Left ventricle myocardium inferior (tissue), 1 donor: Measurements from ENCODE around the gene KANK2. TPM values are rescaled to one million over a fixed set of nuclear protein-coding genes. Genes with fewer than 3 reads are reported as not detected.

Experiments
- DNase-seq: peaks from one replicate; pipeline ENCODE4 v3.0.0-alpha.2; 2020
- H3K27ac ChIP-seq: fragments of 200-600 bp; replicated peaks from 2 replicates; pipeline ENCODE4 v1.8.0; 2021
- H3K27me3 ChIP-seq: fragments of 200-600 bp; 2 replicates; pipeline ENCODE4 v1.8.0; 2021; ENCODE audit warnings: low read depth
- H3K36me3 ChIP-seq: fragments of 200-600 bp; 2 replicates; pipeline ENCODE4 v1.8.0; 2021
- H3K4me1 ChIP-seq: fragments of 200-600 bp; 2 replicates; pipeline ENCODE4 v1.8.0; 2021
- H3K4me3 ChIP-seq: fragments of 200-600 bp; 2 replicates; pipeline ENCODE4 v1.8.0; 2021; ENCODE audit warnings: mild to moderate bottlenecking, moderate library complexity
- H3K9me3 ChIP-seq: fragments of 200-600 bp; replicated peaks from 2 replicates; pipeline ENCODE4 v1.8.0; 2021
- intact Hi-C: fragments of 100-400 bp; cut with micrococcal nuclease; formaldehyde crosslinking; loops from one replicate; pipeline ENCODE4 v1.11.0; 2022
- long read RNA-seq: library from polyadenylated mRNA; unstranded; transcript quantifications from one replicate; pipeline ENCODE4 v2.0.0, GENCODE V29; 2021
- total RNA-seq: library from RNA; stranded (reverse); fragmentation: NEBNext Ultra II Directional; extraction: Animal tissue kit (Norgen Biotek cat#: 25700); gene quantifications from one replicate; pipeline ENCODE4 v1.2.1, GENCODE V29; 2021
- TF ChIP-seq, protein P1 (sequence below): fragments of 200-600 bp; IDR thresholded peaks from 2 replicates; pipeline ENCODE4 v1.8.0; 2021; ENCODE audit warnings: antibody characterized with exemption, mild to moderate bottlenecking, borderline replicate concordance
- donor health status: DM: no; HTN: yes; CAD: no; lungs with severe emphysema.

KANK2 gene
- total RNA-seq, result 326 TPM
- long read RNA-seq, full-length matches to known transcripts, result 36 of 486 reads
- long read RNA-seq, partial matches to known transcripts, result 170 of 486 reads
- long read RNA-seq, other reads (novel, unspliced or antisense), result 280 of 486 reads

DNA sequence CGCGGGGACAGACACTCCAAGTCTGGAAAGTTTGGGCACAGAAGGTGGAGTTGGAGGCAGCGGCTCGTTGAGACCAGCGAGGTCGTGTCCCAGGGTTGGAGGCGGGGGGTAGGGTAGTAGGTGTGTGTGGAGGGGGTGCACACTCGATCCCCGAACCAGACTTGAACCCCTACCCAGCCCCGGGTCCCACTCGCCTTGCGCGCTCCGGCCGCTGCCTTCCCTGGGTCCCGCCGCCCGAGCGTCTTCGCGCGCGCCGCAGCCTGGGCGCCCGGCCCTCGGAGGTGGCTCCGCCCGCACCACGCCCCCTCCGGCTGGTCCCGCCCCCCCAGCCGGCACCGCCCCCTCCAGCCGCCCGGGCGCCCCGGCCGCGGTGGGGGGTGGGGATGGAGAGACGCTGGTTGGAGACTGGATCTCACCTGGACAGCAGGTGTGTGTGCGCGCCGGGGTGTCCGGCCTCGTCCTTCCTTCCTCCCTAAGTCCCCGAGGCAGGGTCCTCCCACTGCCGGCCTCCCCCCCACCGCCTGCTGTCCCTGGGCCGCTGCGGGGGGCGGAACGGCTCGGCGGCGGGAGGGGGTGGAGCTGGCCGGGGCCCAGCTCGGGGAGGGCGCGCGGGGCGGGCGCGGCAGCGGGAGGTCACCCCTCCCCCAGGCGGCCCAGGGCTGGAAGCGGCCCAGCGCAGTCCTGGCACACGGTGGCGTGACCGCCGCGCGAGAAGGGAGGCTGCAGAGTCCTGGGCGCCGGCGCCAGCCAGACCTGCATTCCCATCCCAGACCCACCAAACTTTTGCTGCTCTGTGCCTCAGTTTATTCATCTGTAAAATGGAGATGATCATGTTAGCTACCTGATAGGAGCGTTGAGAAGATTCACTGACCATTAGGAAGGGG is at the start of gene KANK2:
Gene KANK2 (minus strand): TSS at position 255 of the 884 bp plus-strand sequence. CDS start 3,034 bp downstream, outside the sequence.
- Histone ChIP-seq H3K4me1 (peaks cover 75% of the 10 kb centered on the region), H3K27ac (peak within 1 kb of the TSS; percentile 95), H3K9me3 (no peaks in the 10 kb centered on the region), H3K27me3 (no peaks in the 10 kb centered on the region), H3K36me3 (peaks cover 52% of the 10 kb centered on the region), H3K4me3 (peak within 1 kb of the TSS; percentile 84)
- intact Hi-C loops, result no loop called here
- DNase-seq, result peak; percentile 88
- TF ChIP-seq, protein P1, sequence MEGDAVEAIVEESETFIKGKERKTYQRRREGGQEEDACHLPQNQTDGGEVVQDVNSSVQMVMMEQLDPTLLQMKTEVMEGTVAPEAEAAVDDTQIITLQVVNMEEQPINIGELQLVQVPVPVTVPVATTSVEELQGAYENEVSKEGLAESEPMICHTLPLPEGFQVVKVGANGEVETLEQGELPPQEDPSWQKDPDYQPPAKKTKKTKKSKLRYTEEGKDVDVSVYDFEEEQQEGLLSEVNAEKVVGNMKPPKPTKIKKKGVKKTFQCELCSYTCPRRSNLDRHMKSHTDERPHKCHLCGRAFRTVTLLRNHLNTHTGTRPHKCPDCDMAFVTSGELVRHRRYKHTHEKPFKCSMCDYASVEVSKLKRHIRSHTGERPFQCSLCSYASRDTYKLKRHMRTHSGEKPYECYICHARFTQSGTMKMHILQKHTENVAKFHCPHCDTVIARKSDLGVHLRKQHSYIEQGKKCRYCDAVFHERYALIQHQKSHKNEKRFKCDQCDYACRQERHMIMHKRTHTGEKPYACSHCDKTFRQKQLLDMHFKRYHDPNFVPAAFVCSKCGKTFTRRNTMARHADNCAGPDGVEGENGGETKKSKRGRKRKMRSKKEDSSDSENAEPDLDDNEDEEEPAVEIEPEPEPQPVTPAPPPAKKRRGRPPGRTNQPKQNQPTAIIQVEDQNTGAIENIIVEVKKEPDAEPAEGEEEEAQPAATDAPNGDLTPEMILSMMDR, result peak; percentile 32

- Histone ChIP-seq H3K4me1 (peaks cover 60% of the 10 kb centered on the region), H3K4me3 (no peak overlapping the region), H3K27me3 (no peaks in the 10 kb centered on the region), H3K36me3 (peaks cover 64% of the 10 kb centered on the region), H3K27ac (peak overlapping the region; percentile 91), H3K9me3 (no peaks in the 10 kb centered on the region)
- intact Hi-C loops, result no loop called here
- TF ChIP-seq, protein P1, result no peak
- no peak for DNase-seq
Observed at GRCh38 chr19:11246941-11247340, 49.6 kb upstream of the KANK2 start.

DNA sequence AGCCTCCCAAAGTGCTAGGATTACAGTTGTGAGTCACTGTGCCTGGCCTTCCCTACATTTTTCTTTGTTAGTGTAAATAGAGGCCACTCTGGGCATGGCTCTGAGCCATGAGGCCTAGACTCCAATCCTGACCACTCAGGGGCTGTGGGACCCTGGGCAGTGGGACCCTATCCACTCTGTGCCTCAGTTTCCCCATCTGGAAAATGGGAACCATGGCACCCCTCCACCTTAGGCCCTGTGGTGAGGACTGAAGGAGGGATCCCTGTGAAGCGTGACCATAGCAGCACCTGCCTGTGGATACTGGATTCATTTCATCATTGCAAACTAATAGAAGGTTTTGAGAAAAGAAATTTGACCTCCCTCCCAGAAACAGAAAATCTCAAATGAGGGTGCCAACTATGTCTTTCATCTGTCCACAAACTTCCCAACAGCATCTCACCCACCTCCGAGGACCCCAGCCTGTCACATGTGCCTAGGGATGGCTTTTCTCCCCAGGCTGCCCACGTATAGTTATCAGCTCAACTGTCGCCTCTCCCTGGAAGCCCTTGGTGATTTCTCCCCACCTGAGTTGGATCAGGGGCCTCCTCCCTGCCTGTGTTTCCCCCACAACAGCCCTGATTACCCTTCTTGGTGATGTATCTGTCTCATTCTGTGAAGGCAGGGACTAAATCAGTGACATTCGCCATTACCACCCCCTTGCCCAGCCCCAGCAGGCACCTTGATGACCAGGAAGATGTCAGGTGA is 47.7 kb upstream of the KANK2 start:
- intact Hi-C loops, result no loop called here

GRCh38 chr19:11243798-11244169 is 46.4 kb upstream of the KANK2 start:
- peaks cover 49% of the 10 kb centered on the region for H3K4me1 ChIP-seq
- no peak for DNase-seq
- intact Hi-C loops, result no loop called here

More for the DNA sequence above, 47.7 kb upstream of the KANK2 start:
- Histone ChIP-seq H3K27me3 (no peaks in the 10 kb centered on the region), H3K9me3 (no peaks in the 10 kb centered on the region), H3K27ac (peak overlapping the region; percentile 91), H3K4me3 (no peak overlapping the region), H3K36me3 (peaks cover 64% of the 10 kb centered on the region), H3K4me1 (peaks cover 49% of the 10 kb centered on the region)
- DNase-seq, result no peak
- TF ChIP-seq, protein P1, result no peak

More at GRCh38 chr19:11243798-11244169, 46.4 kb upstream of the KANK2 start:
- H3K27ac ChIP-seq, result peak overlapping the region; percentile 81
- H3K36me3 ChIP-seq, result peaks cover 66% of the 10 kb centered on the region
- no peaks in the 10 kb centered on the region for H3K27me3 ChIP-seq
- TF ChIP-seq, protein P1, result no peak
- peaks cover 10% of the 10 kb centered on the region for H3K9me3 ChIP-seq
- peak overlapping the region; percentile 22 for H3K4me3 ChIP-seq
